T-helper 9 cell (primary cell): ENCODE measurements around the gene PPP6R2.
"Not testable (repeated sequence)": the region's sequence is repeated elsewhere in the genome, so short reads cannot be mapped to it uniquely, and the experiment has no call there.

Experiments used
- DNase-seq: peaks from one replicate; pipeline ENCODE4 v3.0.0-alpha.2; 2020

The PPP6R2 gene

DNA sequence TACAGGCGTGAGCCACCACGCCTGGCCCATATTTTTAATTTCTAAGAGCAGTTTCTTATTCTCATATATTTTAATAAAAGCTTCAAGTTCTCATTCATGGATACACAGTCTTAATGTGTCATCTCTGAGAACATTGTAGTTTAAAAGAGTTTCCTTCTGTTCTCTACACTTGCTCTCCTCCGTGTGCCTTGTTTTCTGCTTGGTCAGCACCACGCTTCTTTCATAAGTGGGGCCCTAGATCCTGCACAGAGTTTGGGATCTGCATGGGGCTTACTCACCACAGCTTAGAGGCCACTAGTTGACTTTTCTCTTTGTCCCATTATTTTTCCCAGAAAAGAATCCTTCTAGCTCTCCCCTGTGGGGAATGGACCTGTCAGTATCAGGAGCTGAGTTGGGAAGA lies 58.8 kb downstream of the PPP6R2 start:
- DNase-seq: no peak

- no peak for DNase-seq
These were observed 60.6 kb downstream of the PPP6R2 start for GRCh38 chr22:50403701-50404101.

DNA sequence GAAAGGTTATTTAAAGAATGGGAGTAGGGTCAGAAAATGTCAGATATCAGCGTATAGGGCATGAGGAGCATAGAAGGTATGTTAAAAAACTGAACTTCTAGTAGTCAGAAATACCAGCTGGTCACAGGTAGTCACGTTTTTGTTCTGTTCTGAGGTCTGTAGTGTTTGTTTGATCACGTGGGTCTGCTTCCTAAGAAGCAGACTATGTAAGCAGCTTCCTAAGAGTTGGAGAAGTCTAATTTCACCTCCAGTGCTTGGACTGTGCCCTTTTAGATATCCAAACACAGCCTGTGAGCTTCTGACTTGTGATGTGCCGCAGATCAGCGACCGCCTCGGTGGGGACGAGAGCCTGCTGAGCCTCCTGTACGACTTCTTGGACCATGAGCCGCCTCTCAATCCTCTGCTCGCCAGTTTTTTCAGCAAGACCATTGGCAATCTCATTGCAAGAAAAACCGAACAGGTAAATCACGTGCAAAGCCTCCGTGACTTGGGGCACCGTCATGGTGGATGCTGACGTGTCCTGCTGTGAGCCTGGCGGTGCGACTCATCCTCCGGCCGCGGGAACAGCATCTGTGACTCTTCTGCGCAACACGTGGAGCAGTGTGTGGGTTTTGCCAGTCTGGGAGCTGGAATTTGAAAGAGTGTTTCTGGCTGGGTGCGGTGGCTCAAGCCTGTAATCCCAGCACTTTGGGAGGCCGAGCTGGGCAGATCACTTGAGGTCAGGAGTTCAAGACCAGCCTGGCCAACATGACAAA lies 63.5 kb downstream of the PPP6R2 start:
- DNase-seq: no peak

DNA sequence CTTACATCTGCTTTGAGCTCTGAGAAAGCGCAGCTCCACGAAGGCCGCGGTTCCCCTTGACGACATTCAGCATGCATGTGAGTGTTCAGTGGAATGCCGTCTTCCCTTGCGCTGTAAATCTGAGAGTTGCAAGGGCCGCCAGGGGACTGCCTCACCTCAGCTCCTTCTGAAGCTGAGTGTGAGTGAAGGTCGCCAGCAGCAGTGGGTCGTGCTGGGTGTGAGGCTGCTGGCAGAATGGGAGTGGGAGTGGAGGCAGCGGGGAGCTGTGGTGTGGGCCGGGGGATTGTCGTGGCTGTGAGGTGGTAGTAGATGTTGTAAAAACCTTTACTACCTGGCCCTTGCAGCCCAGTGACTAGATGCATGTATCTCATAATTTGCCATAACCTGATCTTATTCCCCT lies 65.2 kb downstream of the PPP6R2 start:
- DNase-seq: no peak

DNA sequence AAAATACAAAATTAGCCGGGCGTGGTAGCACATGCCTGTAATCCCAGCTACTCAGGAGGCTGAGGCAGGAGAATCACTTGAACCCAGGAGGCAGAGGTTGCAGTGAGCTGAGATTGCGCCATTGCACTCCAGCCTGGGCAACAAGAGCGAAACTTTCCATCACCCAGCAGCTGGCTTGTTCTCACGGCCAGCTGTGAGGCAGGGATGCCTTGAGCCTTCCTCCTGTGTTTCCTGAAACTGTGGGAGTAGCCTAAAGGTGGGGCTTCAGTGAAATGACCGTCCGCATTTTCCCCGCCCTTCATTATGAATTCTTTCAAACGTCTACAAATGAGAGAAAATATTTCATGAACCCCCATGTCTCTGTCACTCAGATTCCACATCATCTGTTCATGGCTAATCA lies 65.8 kb downstream of the PPP6R2 start:
- DNase-seq: not testable (repeated sequence)

DNA sequence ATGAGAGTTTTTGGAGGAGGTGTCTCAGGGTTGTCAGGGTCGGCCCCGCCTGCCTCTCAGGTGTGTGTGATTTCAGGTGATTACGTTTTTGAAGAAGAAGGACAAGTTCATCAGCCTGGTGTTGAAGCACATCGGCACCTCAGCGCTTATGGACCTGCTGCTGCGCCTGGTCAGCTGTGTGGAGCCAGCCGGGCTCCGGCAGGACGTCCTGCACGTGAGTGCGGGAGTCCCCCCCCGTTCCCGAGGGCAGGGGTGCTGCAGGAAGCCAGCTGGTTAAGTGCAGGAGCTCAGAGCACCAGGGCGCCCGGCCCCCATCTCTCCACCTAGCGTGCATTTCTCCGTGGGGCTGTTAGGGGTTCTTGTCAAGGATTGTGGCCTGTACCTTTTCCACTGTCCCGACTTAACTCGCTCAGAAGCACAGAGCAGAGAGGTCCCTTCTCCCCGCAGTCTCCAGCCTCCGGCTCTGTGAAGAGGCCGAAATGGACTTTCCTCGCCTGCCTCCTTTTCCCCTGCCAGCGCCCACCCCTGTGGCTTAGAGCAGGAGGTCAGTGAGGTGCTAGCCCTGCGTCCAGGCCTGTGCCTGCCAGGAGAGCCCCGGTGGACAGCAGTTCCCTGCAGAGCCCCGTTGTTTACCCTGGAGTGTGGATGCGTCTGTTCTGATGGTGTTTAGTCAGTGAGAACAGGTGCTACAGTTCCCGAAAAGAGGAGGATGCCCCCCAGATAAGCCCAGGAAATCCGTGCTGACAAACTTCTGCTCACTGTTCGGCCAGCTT lies 71.5 kb downstream of the PPP6R2 start:
- DNase-seq: no peak

DNA sequence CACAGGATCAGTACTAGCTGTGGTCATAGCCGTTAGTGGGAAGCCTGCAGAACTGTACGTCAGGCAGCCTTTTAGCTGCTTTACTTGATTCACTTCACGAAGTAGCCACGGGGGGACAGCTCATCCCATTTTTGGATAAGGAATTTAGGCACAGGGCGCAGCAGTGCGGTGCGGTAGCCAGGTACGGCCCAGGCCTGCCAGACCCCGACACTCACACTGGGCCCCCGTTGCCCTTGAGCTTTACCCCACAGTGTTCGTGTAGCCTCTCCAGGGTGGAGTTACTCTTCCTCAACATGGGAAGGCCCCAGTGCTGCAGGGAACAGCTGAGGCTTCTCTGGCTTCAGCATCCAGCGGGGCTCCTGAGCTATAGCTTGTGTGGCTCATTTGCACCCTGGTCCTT lies 72.3 kb downstream of the PPP6R2 start:
- no peak for DNase-seq

GRCh38 chr22:50416996-50417395 lies 73.9 kb downstream of the PPP6R2 start:
- DNase-seq: no peak

DNA sequence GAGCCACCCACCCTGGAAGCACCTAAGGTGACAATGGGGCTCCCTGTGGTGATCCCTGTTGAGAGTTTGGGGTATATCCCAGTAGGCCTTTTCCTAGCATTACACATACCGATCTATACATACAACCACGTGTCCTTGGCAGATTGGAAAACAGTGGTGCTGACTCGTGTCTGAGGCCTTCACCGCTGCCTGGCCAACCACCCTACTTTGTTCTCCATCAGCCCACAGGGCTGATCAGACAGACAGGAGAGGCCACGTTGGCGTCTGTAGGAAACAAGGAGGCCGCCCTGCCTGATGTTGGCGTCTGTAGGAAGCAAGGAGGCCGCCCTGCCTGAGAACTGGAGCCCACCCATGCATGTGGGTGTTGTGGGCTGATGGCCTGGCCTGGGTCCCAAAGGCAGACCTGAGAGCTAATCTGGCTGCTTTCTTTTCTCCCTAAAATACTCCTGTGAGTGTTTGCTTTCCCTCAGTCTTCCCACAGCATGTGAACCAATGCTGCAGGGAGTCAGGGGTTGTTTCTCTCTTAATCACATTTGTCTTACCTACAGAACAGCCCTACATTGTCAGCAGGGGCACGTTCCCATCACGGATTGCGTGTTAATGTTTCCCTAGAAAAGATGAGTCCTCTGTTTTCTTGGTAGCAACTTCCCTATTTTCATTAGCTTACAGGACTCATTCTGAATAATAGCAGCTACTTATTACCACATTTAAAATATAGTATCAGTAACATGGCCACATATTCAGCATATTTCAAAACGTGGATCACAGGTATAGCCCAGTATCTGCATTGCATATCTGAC lies 74.5 kb downstream of the PPP6R2 start:
- no peak for DNase-seq

- no peak for DNase-seq
These were observed 75.5 kb downstream of the PPP6R2 start for GRCh38 chr22:50418624-50419023.

GRCh38 chr22:50419116-50419515 lies 76.0 kb downstream of the PPP6R2 start:
- DNase-seq: no peak

DNA sequence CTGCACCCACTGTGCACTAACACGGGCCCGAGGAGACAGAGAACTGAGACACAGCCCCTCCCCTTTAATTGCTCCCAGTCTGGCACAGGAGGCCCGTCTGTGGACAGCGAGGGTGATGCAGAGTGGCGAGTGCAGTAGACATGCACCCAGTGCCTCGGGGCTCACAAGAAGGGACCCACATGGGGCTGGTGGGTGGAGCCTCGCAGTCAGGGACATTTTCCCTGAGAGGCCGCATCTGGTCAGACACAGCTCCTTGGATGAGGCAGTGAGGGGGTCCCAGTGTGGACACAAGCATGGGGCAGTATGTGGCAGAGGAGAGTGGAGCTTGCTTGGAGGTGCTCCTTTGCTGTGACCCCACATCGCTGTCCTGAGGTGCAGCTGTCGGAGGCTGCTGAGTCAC lies 76.9 kb downstream of the PPP6R2 start:
- DNase-seq: no peak

DNA sequence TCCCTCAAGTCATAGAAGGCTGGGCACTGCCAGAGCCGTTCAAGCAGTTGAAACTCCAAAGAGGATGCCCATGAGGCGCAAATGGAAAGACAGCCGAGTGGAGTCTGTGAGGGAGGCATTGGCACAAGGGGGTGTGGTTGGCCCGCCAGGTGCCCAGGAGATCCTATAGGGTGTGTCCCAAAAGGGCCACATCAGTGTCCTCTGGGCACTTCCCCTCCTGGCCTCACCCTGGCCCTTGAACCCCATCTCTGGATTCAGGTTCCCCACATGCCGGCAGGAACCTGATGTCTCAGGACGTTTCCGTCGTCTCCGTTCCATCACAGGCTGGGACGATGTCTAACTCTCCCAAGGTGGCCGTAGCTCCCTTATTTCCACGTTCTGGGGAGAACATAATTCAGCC lies 77.5 kb downstream of the PPP6R2 start:
- DNase-seq: no peak

DNA sequence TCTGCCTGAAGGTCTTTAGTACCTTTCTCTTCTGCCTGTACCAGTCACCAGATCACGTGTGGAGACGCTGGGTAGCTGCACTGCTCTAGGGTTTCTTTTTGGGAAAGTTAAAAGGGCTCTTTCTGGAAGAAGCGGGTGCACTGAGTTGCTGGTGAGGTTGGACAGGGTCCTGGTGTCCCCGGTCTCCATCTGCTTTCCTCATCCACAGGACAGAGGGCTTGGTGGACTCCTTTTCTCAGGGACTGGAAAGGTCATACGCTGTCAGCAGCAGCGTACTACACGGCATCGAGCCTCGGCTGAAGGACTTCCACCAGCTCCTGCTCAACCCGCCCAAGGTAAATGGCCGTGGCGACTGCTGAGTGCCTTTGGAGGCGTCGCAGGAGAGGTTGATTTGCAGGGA lies 78.9 kb downstream of the PPP6R2 start:
- no peak for DNase-seq

DNA sequence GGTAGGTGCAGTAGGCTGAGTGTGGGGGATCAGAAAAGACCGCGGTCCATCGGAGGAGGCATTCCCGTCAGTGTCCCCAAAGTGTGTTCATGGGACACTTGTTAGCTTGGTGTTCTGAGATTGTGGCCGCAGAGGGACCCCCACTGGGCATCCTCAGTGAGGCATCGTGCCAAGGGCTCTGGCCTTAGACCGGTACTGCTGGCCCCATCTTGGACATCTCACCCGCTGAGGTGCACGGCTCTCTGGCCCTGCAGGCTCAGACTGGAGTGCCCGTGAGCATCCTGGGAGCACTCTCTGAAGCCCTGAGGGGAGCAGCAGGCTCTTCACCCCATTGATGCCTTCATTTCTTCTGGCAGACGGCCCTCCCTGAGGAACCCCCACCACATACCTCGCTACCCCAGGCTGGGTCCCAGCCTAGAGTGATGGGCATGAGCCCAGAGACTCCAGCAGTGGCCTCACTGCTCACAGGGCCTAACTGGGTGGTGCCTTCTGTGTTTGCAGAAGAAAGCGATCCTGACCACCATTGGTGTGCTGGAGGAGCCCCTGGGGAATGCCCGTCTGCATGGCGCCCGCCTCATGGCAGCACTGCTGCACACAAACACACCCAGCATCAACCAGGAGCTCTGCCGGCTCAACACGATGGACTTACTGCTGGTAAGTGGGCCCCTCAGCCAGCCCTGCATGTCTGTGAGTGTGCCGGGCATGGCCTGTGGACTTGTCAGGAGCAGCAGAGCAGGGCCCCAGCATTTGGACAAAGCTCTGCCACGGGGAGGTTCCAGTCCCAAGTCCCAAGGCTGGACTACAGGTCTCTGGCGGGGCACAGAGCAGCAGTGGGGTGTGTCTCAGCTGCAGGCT lies 80.1 kb downstream of the PPP6R2 start:
- no peak for DNase-seq

- no peak for DNase-seq
These were observed 80.8 kb downstream of the PPP6R2 start for GRCh38 chr22:50423956-50424355.

- DNase-seq: no peak
These were observed 82.2 kb downstream of the PPP6R2 start for GRCh38 chr22:50425179-50425916.

DNA sequence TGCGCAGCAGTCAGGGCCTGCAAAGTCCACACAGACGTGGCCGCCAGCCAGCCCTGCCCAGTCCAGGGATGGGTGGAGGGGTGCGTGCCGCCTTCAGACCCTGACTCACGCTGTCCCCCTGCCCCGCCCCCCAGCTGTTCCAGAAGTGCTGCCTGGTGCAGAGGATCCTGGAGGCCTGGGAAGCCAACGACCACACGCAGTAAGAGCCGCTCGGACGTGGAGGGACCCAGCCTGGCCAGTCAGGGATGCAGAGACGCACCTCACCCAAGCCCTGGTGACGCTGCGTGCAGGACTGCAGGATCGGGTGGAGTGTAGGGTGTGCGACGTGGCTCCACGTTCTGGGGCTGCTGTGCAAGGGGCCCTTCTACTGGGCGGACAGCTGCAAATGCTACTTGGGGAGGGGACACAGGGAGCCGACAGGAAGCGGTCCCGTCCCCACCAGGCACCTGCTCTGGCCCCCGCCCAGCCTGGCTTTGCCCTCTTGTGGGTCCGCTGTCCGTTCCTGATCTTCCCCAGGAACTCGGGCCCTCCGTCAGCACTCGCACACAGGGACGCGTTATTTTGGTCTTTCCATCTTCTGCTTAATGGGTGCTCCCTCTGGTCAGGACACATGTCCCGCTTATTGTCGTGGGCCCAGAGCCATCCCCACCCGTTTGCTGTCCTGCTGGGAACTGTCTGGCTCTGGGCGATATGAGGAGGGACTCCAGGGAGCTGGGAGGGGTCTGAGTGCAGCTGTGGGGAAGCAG lies 89.2 kb downstream of the PPP6R2 start:
- no peak for DNase-seq

DNA sequence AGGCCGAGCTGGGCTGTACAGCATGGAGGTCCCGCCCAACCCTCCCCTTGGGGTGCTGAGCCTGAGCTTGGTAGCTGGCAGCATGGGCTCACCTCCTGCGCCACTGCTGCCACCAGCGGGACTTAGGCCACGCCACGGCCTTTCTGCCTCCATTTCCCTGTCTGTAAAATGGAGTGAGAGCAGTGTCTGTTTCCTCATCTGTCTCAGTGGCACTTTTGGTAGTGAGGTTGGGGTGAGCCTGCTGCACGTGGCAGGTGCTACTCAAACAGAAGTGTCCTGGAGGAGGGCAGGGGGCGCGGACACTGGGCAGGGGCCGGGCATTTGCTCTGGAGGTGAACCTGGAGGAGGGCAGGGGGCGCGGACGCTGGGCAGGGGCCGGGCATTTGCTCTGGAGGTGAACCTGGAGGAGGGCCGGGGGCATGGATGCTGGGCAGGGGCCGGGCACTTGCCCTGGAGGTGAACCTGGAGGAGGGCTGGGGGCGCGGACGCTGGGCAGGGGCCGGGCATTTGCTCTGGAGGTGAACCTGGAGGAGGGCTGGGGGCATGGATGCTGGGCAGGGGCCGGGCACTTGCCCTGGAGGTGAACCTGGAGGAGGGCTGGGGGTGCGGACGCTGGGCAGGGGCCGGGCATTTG lies 89.9 kb downstream of the PPP6R2 start:
- not testable (repeated sequence) for DNase-seq

- no peak for DNase-seq
These were observed 91.7 kb downstream of the PPP6R2 start for GRCh38 chr22:50434849-50435248.
